Lower lobe of right lung (tissue), 2 donors: ENCODE results near the gene NCLN. TPM values are rescaled to one million over a fixed set of nuclear protein-coding genes. Genes with fewer than 3 reads are reported as not detected.

Experiments
- ATAC-seq, 2 donors: fragments of 200-7000 bp; cut with Tn5 transposase; one replicate each; pipeline ENCODE4 v1.9.1; 2020 to 2022; ENCODE audit warnings: mild to moderate bottlenecking in 2 of 2, moderate library complexity in 2 of 2
- DNase-seq: peaks from one replicate; pipeline ENCODE4 v3.0.0-alpha.2; 2020
- H3K27ac ChIP-seq: fragments of 200-600 bp; one replicate; pipeline ENCODE4 v1.8.0; 2022
- H3K27me3 ChIP-seq: fragments of 200-600 bp; one replicate; pipeline ENCODE4 v1.8.0; 2022; ENCODE audit warnings: low read depth
- H3K36me3 ChIP-seq: fragments of 200-600 bp; one replicate; pipeline ENCODE4 v1.8.0; 2022; ENCODE audit warnings: mild to moderate bottlenecking
- H3K4me1 ChIP-seq: fragments of 200-600 bp; one replicate; pipeline ENCODE4 v1.8.0; 2022
- H3K4me3 ChIP-seq: fragments of 200-600 bp; one replicate; pipeline ENCODE4 v1.8.0; 2022; ENCODE audit warnings: mild to moderate bottlenecking
- H3K9me3 ChIP-seq: fragments of 200-600 bp; one replicate; pipeline ENCODE4 v1.8.0; 2022
- CTCF ChIP-seq: fragments of 200-600 bp; IDR thresholded peaks from one replicate; pipeline ENCODE4 v1.8.0; 2022; ENCODE audit warnings: antibody characterized with exemption, mild to moderate bottlenecking
- intact Hi-C: fragments of 100-400 bp; cut with DNase I; formaldehyde crosslinking; loops from one replicate; pipeline ENCODE4 v1.11.0; 2022
- total RNA-seq: library from RNA; stranded (reverse); fragmentation: NEBNext Ultra II Directional; extraction: Animal tissue kit (Norgen Biotek cat#: 25700); gene quantifications from one replicate; pipeline ENCODE4 v1.2.1, GENCODE V29; 2021
- donor health status: DM: no; HTN: yes; CAD: no; lungs with severe emphysema.

Gene NCLN
- total RNA-seq, 1 donor from 2014 or later: 68.8 TPM

- H3K9me3 ChIP-seq: peaks cover 4% of the 10 kb centered on the region
- no peak for TF ChIP-seq CTCF
- no peak for ATAC-seq
- H3K27ac ChIP-seq: no peak overlapping the region
- peaks cover 17% of the 10 kb centered on the region for H3K36me3 ChIP-seq
- peaks cover 29% of the 10 kb centered on the region for H3K4me1 ChIP-seq
- H3K27me3 ChIP-seq: no peaks in the 10 kb centered on the region
- intact Hi-C loops: no loop called here
- H3K4me3 ChIP-seq: no peak overlapping the region
- no peak for DNase-seq
Measured at GRCh38 chr19:3159565-3159964, 26.2 kb upstream of the NCLN start.

- intact Hi-C loops: no loop called here
Measured at GRCh38 chr19:3160219-3160618, 25.5 kb upstream of the NCLN start.

DNA sequence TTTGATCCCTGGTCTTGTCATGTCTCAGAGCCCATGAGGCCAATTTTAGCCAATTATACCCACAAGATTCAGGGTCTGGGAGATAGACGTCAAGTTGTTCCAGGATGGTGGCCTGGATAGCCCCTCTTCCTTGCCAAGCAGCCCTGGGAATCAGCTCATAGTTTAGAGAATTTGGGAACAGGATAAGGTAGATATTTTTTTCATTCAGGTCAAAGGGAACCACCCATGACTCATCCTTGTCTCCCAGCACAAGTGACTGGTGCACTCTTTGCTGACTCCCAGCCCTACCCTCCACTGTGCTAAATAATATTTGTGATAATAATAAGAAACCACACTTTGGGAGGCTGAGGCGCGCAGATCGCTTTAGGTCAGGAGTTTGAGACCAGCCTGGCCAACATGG, 24.3 kb upstream of the NCLN start:
- Histone ChIP-seq H3K36me3 (peaks cover 17% of the 10 kb centered on the region), H3K4me3 (no peak overlapping the region), H3K27me3 (no peaks in the 10 kb centered on the region), H3K4me1 (peaks cover 17% of the 10 kb centered on the region), H3K27ac (no peak overlapping the region), H3K9me3 (peaks cover 4% of the 10 kb centered on the region)
- intact Hi-C loops: no loop called here
- DNase-seq: no peak
- no peak for TF ChIP-seq CTCF
- no peak for ATAC-seq

More at GRCh38 chr19:3160219-3160618, 25.5 kb upstream of the NCLN start:
- no peak for TF ChIP-seq CTCF
- peaks cover 4% of the 10 kb centered on the region for H3K9me3 ChIP-seq
- ATAC-seq (no peak), DNase-seq (no peak)
- peaks cover 24% of the 10 kb centered on the region for H3K4me1 ChIP-seq
- H3K27me3 ChIP-seq: no peaks in the 10 kb centered on the region
- H3K27ac ChIP-seq: no peak overlapping the region
- H3K4me3 ChIP-seq: no peak overlapping the region
- H3K36me3 ChIP-seq: peaks cover 17% of the 10 kb centered on the region

- DNase-seq (no peak), ATAC-seq (peak; percentile 12 to 20)
- peaks cover 12% of the 10 kb centered on the region for H3K36me3 ChIP-seq
- intact Hi-C loops: no loop called here
- H3K4me3 ChIP-seq: no peak overlapping the region
- H3K9me3 ChIP-seq: peaks cover 4% of the 10 kb centered on the region
- no peak for TF ChIP-seq CTCF
- H3K27me3 ChIP-seq: no peaks in the 10 kb centered on the region
- H3K4me1 ChIP-seq: peaks cover 17% of the 10 kb centered on the region
- H3K27ac ChIP-seq: no peak overlapping the region
Measured at GRCh38 chr19:3162418-3163229, 23.1 kb upstream of the NCLN start.

DNA sequence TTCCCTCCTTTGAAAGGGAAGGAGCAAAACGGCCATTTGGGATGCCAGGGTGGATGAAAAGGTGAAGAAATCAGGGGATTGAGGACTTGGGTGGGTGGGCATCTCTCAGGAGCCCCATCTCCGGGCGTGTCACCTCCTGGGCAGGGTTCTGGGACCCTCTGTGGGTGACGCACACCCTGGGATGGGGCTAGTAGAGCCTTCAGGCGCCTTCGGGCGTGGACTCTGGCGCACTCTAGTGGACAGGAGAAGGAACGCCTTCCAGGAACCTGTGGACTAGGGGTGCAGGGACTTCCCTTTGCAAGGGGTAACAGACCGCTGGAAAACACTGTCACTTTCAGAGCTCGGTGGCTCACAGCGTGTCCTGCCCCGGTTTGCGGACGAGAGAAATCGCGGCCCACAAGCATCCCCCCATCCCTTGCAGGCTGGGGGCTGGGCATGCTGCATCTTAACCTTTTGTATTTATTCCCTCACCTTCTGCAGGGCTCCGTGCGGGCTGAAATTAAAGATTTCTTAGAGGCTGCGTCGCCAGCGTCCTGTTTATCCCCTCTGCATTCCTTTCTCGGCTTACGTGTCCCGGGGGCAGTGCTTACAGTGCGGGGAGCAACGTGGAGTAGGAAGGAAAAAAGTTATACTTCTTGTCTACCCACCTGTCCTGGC, 22.4 kb upstream of the NCLN start:
- DNase-seq (peak; percentile 85), ATAC-seq (peak; percentile 91)
- H3K4me3 ChIP-seq: no peak overlapping the region
- no peak overlapping the region for H3K27ac ChIP-seq
- intact Hi-C loops: no loop called here
- H3K36me3 ChIP-seq: peaks cover 10% of the 10 kb centered on the region
- peak; percentile 94 for TF ChIP-seq CTCF
- H3K9me3 ChIP-seq: peaks cover 4% of the 10 kb centered on the region
- no peaks in the 10 kb centered on the region for H3K27me3 ChIP-seq
- H3K4me1 ChIP-seq: peaks cover 17% of the 10 kb centered on the region
